Measurements from ENCODE around the gene ZNHIT3.

DNA sequence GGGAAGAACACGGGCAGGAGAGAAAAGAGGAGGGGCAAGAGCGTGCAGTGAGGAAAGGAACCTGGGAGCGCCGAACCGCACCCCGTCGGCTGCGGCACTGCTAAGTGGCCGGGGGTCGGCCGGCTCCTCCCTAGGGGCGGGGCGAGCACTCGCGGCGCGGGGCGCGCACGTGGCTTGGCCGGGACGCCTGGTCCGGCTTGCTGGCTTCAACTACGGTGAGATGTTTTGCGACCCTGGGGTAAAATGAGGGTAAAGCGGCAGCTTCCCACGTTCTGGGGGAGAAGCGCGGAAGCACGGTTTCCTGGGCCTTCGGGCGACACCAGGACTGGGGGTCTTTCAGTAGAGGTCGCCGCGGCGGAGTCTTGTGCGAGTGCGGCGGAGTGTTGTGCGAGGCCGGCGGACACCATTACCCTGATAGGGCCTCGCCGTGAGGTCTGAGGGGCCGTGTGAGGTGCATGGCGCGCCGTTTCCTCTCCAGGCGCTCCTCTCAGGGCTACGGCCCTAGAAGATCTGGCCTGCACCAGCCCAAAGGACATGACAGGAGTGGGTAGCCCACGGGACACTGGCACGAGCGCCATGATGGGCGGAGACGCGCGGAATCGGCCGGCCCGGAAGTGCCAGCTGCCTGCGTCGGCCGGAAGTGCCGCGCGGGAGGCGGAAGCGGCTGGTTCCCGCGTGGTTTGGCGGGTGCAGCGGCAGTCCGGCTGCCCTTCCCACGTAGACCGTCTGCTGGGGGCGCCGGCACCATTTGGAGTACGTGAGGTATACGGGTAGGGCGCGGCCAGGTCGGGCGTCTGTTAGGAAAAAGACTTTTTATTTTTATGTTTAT lies 48.6 kb downstream of the ZNHIT3 start, which contains the start of the genes MYO19 and PIGW:
- TF ChIP-seq EZH2 (IDR thresholded peaks at IDR 0.05; ENCODE audit: low read length, missing control alignments) = no peak
- TF ChIP-seq, protein P1, sequence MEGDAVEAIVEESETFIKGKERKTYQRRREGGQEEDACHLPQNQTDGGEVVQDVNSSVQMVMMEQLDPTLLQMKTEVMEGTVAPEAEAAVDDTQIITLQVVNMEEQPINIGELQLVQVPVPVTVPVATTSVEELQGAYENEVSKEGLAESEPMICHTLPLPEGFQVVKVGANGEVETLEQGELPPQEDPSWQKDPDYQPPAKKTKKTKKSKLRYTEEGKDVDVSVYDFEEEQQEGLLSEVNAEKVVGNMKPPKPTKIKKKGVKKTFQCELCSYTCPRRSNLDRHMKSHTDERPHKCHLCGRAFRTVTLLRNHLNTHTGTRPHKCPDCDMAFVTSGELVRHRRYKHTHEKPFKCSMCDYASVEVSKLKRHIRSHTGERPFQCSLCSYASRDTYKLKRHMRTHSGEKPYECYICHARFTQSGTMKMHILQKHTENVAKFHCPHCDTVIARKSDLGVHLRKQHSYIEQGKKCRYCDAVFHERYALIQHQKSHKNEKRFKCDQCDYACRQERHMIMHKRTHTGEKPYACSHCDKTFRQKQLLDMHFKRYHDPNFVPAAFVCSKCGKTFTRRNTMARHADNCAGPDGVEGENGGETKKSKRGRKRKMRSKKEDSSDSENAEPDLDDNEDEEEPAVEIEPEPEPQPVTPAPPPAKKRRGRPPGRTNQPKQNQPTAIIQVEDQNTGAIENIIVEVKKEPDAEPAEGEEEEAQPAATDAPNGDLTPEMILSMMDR (conservative IDR thresholded peaks at IDR 0.05 in 1 of 2, IDR thresholded peaks at IDR 0.05 in 1 of 2; ENCODE audit: low read depth in 1 of 2, low read length in 2 of 2) = no peak

All from fibroblast of lung (primary cell).